Posterior cingulate gyrus (tissue), 11 donors: ENCODE measurements around the gene ZNF385B.

ENCODE experiments used
- DNase-seq, 10 donors: peaks; one replicate each; pipeline versions ENCODE4 v3.0.0 to v3.0.0-alpha.2; 2020 to 2021; ENCODE audit warnings: mixed read lengths in 3 of 10
- intact Hi-C: fragments of 100-400 bp; cut with DNase I; formaldehyde crosslinking; loops from one replicate; pipeline ENCODE4 v1.15.1; 2023

The ZNF385B gene

GRCh38 chr2:179429597-179429996 lies 431.8 kb downstream of the ZNF385B start:
- intact Hi-C loops = no loop called here
- no peak for DNase-seq

- peak in 2 of 10 donors; percentile 70 to 74 for DNase-seq
- intact Hi-C loops = no loop called here
Measured at GRCh38 chr2:179429060-179429471, 432.3 kb downstream of the ZNF385B start.

GRCh38 chr2:179428649-179429048 lies 432.8 kb downstream of the ZNF385B start:
- intact Hi-C loops = no loop called here
- no peak for DNase-seq

GRCh38 chr2:179427065-179427464 lies 434.3 kb downstream of the ZNF385B start:
- intact Hi-C loops = no loop called here
- DNase-seq = no peak

- intact Hi-C loops = loop anchor here (5.0 kb wide), 2 partner anchors 202 to 323 kb away; no protein-coding TSS in a partner anchor
- no peak for DNase-seq
Measured at GRCh38 chr2:179424571-179424970, 436.8 kb downstream of the ZNF385B start.

GRCh38 chr2:179422037-179422643 lies 439.3 kb downstream of the ZNF385B start:
- DNase-seq = peak; percentile 41 to 95 (median 71)

GRCh38 chr2:179417436-179417949 lies 443.9 kb downstream of the ZNF385B start:
- no peak for DNase-seq
- intact Hi-C loops = no loop called here

More at GRCh38 chr2:179422037-179422643, 439.3 kb downstream of the ZNF385B start:
- intact Hi-C loops = loop anchor here (5.0 kb wide), 2 partner anchors 200 to 325 kb away; no protein-coding TSS in a partner anchor

- no peak for DNase-seq
- intact Hi-C loops = loop anchor here (5.0 kb wide), 1 partner anchor 340 kb away; no protein-coding TSS in a partner anchor
Measured at GRCh38 chr2:179412112-179412511, 449.3 kb downstream of the ZNF385B start.

- intact Hi-C loops = loop anchor here (5.0 kb wide), 1 partner anchor 342 kb away; no protein-coding TSS in a partner anchor
- peak in 6 of 10 donors; percentile 19 to 78 (median 27) for DNase-seq
Measured at GRCh38 chr2:179410552-179411356, 450.7 kb downstream of the ZNF385B start.

- intact Hi-C loops = no loop called here
- no peak for DNase-seq
Measured at GRCh38 chr2:179403624-179404023, 457.8 kb downstream of the ZNF385B start.

GRCh38 chr2:179393481-179393880 lies 467.9 kb downstream of the ZNF385B start:
- intact Hi-C loops = no loop called here
- DNase-seq = no peak
